K562 (cell line): ENCODE results near the gene ALK. TPM values are rescaled to one million over a fixed set of nuclear protein-coding genes. Genes with fewer than 3 reads are reported as not detected.

Experiments used
- ATAC-seq: fragments of 200-7000 bp; cut with Tn5 transposase; 3 replicates; pipeline ENCODE4 v1.9.1; 2020; ENCODE audit warnings: moderate library complexity
- BruUV-seq: library from RNA; stranded (reverse); fragments of 400-500 nt; replicated peaks from 2 replicates; lab custom pipeline; 2021; lab: Mats Ljungman, UMichigan
- CTCF ChIA-PET: fragments of 300-600 bp; formaldehyde crosslinking; extraction: SDS; loops from one replicate; lab custom pipeline; 2021; ENCODE audit warnings: low intra/inter-chr PET ratio; lab: Yijun Ruan, JAX
- POLR2A ChIA-PET: fragments of 300-600, 350-650 bp; sonication (Branson Sonifier 250); formaldehyde crosslinking; extraction: SDS; loops from one replicate; lab custom pipeline; 2021; ENCODE audit warnings: antibody characterized with exemption, inconsistent platforms; lab: Yijun Ruan, JAX
- DNase-seq, 4 experiments: peaks; one replicate each; pipeline versions ENCODE4 v3.0.0 to v3.0.0-alpha.2; 2011 to 2018; ENCODE audit warnings: low spot score in 3 of 4, mixed read lengths in 3 of 4; ENCODE audit errors: extremely low read depth in 1 of 4
- FAIRE-seq: peaks from 2 replicates; lab custom pipeline; 2011; peaks lifted over from hg19 to GRCh38; lab: Jason Lieb, UNC
- H2AFZ ChIP-seq: 2 replicates; pipeline ENCODE4 v1.6.0; 2011; ENCODE audit warnings: low read depth, low read length, control low read depth, inconsistent platforms
- H3K27ac ChIP-seq: fragments of 200-600 bp; 3 replicates; pipeline ENCODE4 v1.8.0; 2011; ENCODE audit warnings: low read depth, mild to moderate bottlenecking, control low read depth, inconsistent platforms, low read length, moderate library complexity, mixed read lengths; ENCODE audit errors: extremely low read depth
- H3K27me3 ChIP-seq, 2 experiments: fragments of 300-600 bp in 1 of 2; 2 replicates in 1 of 2; 3 replicates in 1 of 2; pipeline versions ENCODE4 v1.6.0 to v1.8.0; 2011; ENCODE audit warnings: inconsistent platforms in 2 of 2, low read length in 2 of 2, mild to moderate bottlenecking in 1 of 2, mixed read lengths in 1 of 2, moderate library complexity in 1 of 2; ENCODE audit not compliant: control insufficient read depth in 2 of 2, insufficient read depth in 2 of 2
- H3K36me3 ChIP-seq: fragments of 300-600 bp; 3 replicates; pipeline ENCODE4 v1.8.0; 2011; ENCODE audit warnings: mild to moderate bottlenecking, low read length, inconsistent platforms; ENCODE audit not compliant: control insufficient read depth, insufficient read depth
- H3K4me1 ChIP-seq, 2 experiments: fragments of 200-600 bp in 1 of 2; replicated peaks in 1 of 2; 2 replicates in 1 of 2; 3 replicates in 1 of 2; pipeline versions ENCODE4 v1.5.1 to v1.8.0; 2011; ENCODE audit warnings: inconsistent platforms in 2 of 2, low read length in 2 of 2, mild to moderate bottlenecking in 1 of 2, mixed read lengths in 1 of 2, moderate library complexity in 1 of 2; ENCODE audit not compliant: control insufficient read depth in 2 of 2, insufficient read depth in 2 of 2
- H3K4me2 ChIP-seq: 2 replicates; pipeline ENCODE4 v1.6.1; 2011; ENCODE audit warnings: low read length, control low read depth, inconsistent platforms, mixed read lengths; ENCODE audit not compliant: insufficient read depth
- H3K4me3 ChIP-seq: fragments of 200-600 bp; sonication (generic), shearing (Covaris generic); 2 replicates; pipeline ENCODE4 v1.5.1; 2016; ENCODE audit warnings: control low read depth, inconsistent platforms
- H3K79me2 ChIP-seq: fragments of 200-600 bp; 3 replicates; pipeline ENCODE4 v1.8.0; 2011; ENCODE audit warnings: low read length, inconsistent platforms; ENCODE audit not compliant: control insufficient read depth, insufficient read depth
- H3K9ac ChIP-seq, 2 experiments: 2 replicates each; pipeline versions ENCODE4 v1.6.0 to v1.6.1; 2011; ENCODE audit warnings: low read depth in 2 of 2, low read length in 2 of 2, control low read depth in 1 of 2, inconsistent platforms in 1 of 2, mild to moderate bottlenecking in 1 of 2, mixed read lengths in 1 of 2; ENCODE audit not compliant: insufficient read depth in 1 of 2
- H3K9me1 ChIP-seq: one replicate; pipeline ENCODE4 v1.6.0; 2011; ENCODE audit warnings: inconsistent platforms, mild to moderate bottlenecking, low read length, moderate library complexity; ENCODE audit not compliant: control insufficient read depth, insufficient read depth
- H3K9me3 ChIP-seq: replicated peaks from 2 replicates; pipeline ENCODE4 v1.5.1; 2011; ENCODE audit warnings: low read depth, low read length, inconsistent platforms; ENCODE audit not compliant: control insufficient read depth, insufficient read depth
- H4K20me1 ChIP-seq: replicated peaks from 2 replicates; pipeline ENCODE4 v1.6.1; 2011; ENCODE audit warnings: low read length, inconsistent platforms, mixed read lengths; ENCODE audit not compliant: control insufficient read depth, insufficient read depth
- ARID4B ChIP-seq: sonication (generic); formaldehyde crosslinking; IDR thresholded peaks from 2 replicates; pipeline ENCODE4 v1.8.0; 2022; ENCODE audit warnings: mild to moderate bottlenecking, missing genetic modification reagents
- ATF2 ChIP-seq: sonication (generic); formaldehyde crosslinking; IDR thresholded peaks from 2 replicates; pipeline ENCODE4 v1.8.1; 2022; ENCODE audit warnings: missing genetic modification reagents
- GTF2B ChIP-seq: IDR thresholded peaks from 2 replicates; pipeline ENCODE4 v1.6.1; 2011; ENCODE audit not compliant: insufficient read length; ENCODE audit errors: extremely low read depth
- HLTF ChIP-seq: fragments of 450-650 bp; IDR thresholded peaks from 2 replicates; pipeline ENCODE4 v1.6.1; 2016
- KAT2B ChIP-seq: IDR thresholded peaks from one replicate; pipeline ENCODE4 v1.6.1; 2012; ENCODE audit warnings: low read depth, mild to moderate bottlenecking, control low read depth, inconsistent platforms, low read length, moderate library complexity
- KDM1A ChIP-seq, 2 experiments: fragments of 450-650 bp; IDR thresholded peaks; 2 replicates each; pipeline ENCODE4 v1.6.1; 2016; ENCODE audit warnings: mild to moderate bottlenecking in 2 of 2
- MBD2 ChIP-seq: sonication (generic); IDR thresholded peaks from 2 replicates; pipeline ENCODE4 v1.6.1; 2016; ENCODE audit warnings: low read depth, borderline replicate concordance
- RBM14 ChIP-seq: fragments of 200-400 bp; formaldehyde crosslinking; IDR thresholded peaks from 2 replicates; pipeline ENCODE4 v1.6.1; 2018; ENCODE audit warnings: low read depth, mild to moderate bottlenecking, low read length, moderate library complexity, borderline replicate concordance; ENCODE audit not compliant: insufficient read depth
- SREBF1 ChIP-seq: fragments of 150-350 bp; IDR thresholded peaks from 2 replicates; pipeline ENCODE4 v1.6.1; 2014; ENCODE audit warnings: antibody characterized with exemption, low read depth, low read length, borderline replicate concordance
- TBP ChIP-seq: optimal IDR thresholded peaks from 2 replicates; pipeline ENCODE3; 2011; ENCODE audit warnings: low read depth, low read length, improper control_type of control experiment
- TRIM24 ChIP-seq, 2 experiments: fragments of 450-650 bp; IDR thresholded peaks; 2 replicates each; pipeline ENCODE4 v1.6.1; 2016
- VEZF1 ChIP-seq: fragments of 200-800 bp; sonication (Bioruptor generic); IDR thresholded peaks from 2 replicates; pipeline ENCODE4 v1.6.1; 2017; ENCODE audit warnings: missing genetic modification characterization, missing compliant biosample characterization
- ZKSCAN3 ChIP-seq: fragments of 250-450 bp; sonication (Bioruptor Pico); IDR thresholded peaks from 2 replicates; pipeline ENCODE4 v1.4.0; 2020
- ZNF253 ChIP-seq: fragments of 250-450 bp; sonication (Bioruptor Pico); conservative IDR thresholded peaks from 2 replicates; pipeline ENCODE4 v1.6.1; 2021; ENCODE audit warnings: mild to moderate bottlenecking
- WGBS: fragments of 100-300 bp; shearing (Covaris generic); methylation state at CpG from one replicate; pipeline ENCODE4 v1.1.6; 2016; ENCODE audit warnings: low coverage, mixed read lengths; ENCODE audit not compliant: insufficient coverage; ENCODE audit errors: missing lambda C conversion rate; 5-methylcytosine and 5-hydroxymethylcytosine counted together
- in situ Hi-C: fragments of 300-500 bp; cut with MboI; formaldehyde crosslinking; loops from 4 replicates; pipeline ENCODE4 v1.15.0; 2018; ENCODE audit warnings: inconsistent platforms, mixed read lengths
- intact Hi-C: fragments of 100-400 bp; cut with micrococcal nuclease; formaldehyde crosslinking; loops from 2 replicates; pipeline ENCODE4 v1.14.2; 2022
- polyA plus RNA-seq, 8 experiments: library from polyadenylated mRNA; depleted of rRNA in 4 of 8; stranded (reverse) in 5 of 8; unstranded in 3 of 8; fragments of >200 nt; fragmentation: Nextera tagmentation in 2 of 8; fragmentation: Illumina TruSeq in 1 of 8; extraction: Ambion mirVana in 2 of 8; extraction: Trizol in 1 of 8; gene quantifications; 2 replicates each; pipeline versions ENCODE4 v1.2.1 to v1.2.3, GENCODE V29; 2011 to 2014; ENCODE audit warnings: inconsistent platforms in 1 of 8, missing spikeins in 1 of 8
- total RNA-seq, 7 experiments: library from RNA; depleted of rRNA in 6 of 7; stranded (reverse); fragments of >200 nt in 6 of 7; fragmentation: Illumina TruSeq in 2 of 7; extraction: Trizol in 2 of 7; gene quantifications; 2 replicates each; pipeline versions ENCODE4 v1.2.1 to v1.2.3, GENCODE V29; 2011 to 2021; ENCODE audit warnings: low replicate concordance in 1 of 7

ALK gene
- total and polyA plus RNA-seq, 9 of the 15 experiments (the other 6 are each of a cell fraction or from before 2014, with no cell fraction given), result not detected

- no peak overlapping the region for H3K9ac ChIP-seq
- H3K4me2 ChIP-seq, result no peak overlapping the region
- DNase-seq, result no peak
- no peak for ATAC-seq
- FAIRE-seq, result no peak
- ChIA-PET POLR2A (no interaction called here), CTCF (no interaction called here)
- no peaks in the 10 kb centered on the region; a peak in 1 of 5 replicates for H3K27me3 ChIP-seq
- no peak overlapping the region for H2AFZ ChIP-seq
- no peak overlapping the region for H3K27ac ChIP-seq
- H3K79me2 ChIP-seq, result no peaks in the 10 kb centered on the region
- BruUV-seq, result no TSS peak
- H3K9me3 ChIP-seq, result no peaks in the 10 kb centered on the region
- H3K4me3 ChIP-seq, result no peak overlapping the region
- no peaks in the 10 kb centered on the region for H3K4me1 ChIP-seq
- intact Hi-C loops (no loop called here), in situ Hi-C loops (no loop called here)
- WGBS, result 0% methylated on average over 6 of the region's 6 CpGs
- H3K9me1 ChIP-seq, result no peaks in the 10 kb centered on the region
- no peaks in the 10 kb centered on the region for H4K20me1 ChIP-seq
- TF ChIP-seq MBD2 (no peak), KDM1A (IDR thresholded peaks at IDR 0.05) (no peak), VEZF1 (CRISPR knock-in tag) (no peak), TBP (no peak), ZKSCAN3 (no peak), TRIM24 (IDR thresholded peaks at IDR 0.05) (no peak), ATF2 (CRISPR knock-in tag) (no peak), KAT2B (no peak), GTF2B (no peak), ZNF253 (no peak), HLTF (no peak), SREBF1 (no peak), ARID4B (CRISPR knock-in tag) (no peak), RBM14 (no peak)
- H3K36me3 ChIP-seq, result no peaks in the 10 kb centered on the region
These were observed 73.5 kb downstream of the ALK start for GRCh38 chr2:29847886-29848285.
